Fibroblast of mammary gland (primary cell): ENCODE measurements around the gene EREG.

Experiments
- DNase-seq: peaks from one replicate; pipeline ENCODE4 v3.0.0-alpha.2; 2010; ENCODE audit warnings: low read depth
- H3K4me3 ChIP-seq: 2 replicates; pipeline ENCODE4 v1.5.1; 2011; ENCODE audit warnings: low read depth, mild to moderate bottlenecking, low read length, moderate library complexity; ENCODE audit not compliant: control insufficient read depth
- TF ChIP-seq, protein P1 (sequence below): conservative IDR thresholded peaks from 2 replicates; pipeline ENCODE4 v1.5.1; 2011; ENCODE audit warnings: low read depth, low read length, inconsistent platforms; ENCODE audit not compliant: control insufficient read depth, insufficient read depth

Gene EREG

DNA sequence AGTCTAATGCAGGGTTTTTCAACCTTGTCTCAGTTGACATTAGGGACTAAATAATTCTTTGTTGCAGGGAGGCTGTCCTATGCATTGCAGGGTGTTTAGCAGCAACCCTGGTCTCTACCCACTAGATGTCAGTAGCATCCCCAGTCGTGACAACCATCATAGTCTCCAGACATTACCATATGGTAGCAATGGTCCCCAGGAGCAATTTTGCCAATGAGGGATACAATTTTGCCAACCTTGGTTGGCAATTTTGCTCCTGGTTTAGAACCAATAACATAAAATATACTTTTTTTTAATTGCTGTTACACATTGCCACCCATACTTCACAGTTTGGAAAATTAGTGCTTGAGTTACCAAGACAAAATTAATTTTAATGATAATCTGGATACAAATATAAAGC lies 6.0 kb downstream of the EREG start:
- H3K4me3 ChIP-seq = no peak overlapping the region
- TF ChIP-seq, protein P1, sequence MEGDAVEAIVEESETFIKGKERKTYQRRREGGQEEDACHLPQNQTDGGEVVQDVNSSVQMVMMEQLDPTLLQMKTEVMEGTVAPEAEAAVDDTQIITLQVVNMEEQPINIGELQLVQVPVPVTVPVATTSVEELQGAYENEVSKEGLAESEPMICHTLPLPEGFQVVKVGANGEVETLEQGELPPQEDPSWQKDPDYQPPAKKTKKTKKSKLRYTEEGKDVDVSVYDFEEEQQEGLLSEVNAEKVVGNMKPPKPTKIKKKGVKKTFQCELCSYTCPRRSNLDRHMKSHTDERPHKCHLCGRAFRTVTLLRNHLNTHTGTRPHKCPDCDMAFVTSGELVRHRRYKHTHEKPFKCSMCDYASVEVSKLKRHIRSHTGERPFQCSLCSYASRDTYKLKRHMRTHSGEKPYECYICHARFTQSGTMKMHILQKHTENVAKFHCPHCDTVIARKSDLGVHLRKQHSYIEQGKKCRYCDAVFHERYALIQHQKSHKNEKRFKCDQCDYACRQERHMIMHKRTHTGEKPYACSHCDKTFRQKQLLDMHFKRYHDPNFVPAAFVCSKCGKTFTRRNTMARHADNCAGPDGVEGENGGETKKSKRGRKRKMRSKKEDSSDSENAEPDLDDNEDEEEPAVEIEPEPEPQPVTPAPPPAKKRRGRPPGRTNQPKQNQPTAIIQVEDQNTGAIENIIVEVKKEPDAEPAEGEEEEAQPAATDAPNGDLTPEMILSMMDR = peak; percentile 94
- peak; percentile 74 for DNase-seq

DNA sequence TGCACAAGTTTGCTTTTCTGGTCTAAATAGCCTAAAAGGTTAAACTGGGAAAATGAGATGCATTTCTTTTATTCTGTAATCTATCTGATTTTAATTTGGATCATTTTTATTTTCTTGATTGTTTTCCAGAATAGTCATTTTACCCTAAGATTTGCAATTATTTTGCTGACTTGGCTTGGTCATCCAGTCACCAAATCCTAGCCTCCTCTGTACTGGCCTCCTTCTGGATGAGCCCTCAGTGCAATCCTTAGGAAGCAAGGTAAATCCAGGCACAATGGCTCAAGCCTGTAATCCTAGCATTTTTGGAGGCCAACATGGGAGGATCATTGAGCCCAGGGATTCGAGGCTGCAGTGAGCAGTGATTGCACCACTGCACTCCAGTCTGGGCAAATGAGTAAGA lies 9.2 kb downstream of the EREG start:
- H3K4me3 ChIP-seq = no peak overlapping the region
- no peak for DNase-seq
- TF ChIP-seq, protein P1 = no peak

DNA sequence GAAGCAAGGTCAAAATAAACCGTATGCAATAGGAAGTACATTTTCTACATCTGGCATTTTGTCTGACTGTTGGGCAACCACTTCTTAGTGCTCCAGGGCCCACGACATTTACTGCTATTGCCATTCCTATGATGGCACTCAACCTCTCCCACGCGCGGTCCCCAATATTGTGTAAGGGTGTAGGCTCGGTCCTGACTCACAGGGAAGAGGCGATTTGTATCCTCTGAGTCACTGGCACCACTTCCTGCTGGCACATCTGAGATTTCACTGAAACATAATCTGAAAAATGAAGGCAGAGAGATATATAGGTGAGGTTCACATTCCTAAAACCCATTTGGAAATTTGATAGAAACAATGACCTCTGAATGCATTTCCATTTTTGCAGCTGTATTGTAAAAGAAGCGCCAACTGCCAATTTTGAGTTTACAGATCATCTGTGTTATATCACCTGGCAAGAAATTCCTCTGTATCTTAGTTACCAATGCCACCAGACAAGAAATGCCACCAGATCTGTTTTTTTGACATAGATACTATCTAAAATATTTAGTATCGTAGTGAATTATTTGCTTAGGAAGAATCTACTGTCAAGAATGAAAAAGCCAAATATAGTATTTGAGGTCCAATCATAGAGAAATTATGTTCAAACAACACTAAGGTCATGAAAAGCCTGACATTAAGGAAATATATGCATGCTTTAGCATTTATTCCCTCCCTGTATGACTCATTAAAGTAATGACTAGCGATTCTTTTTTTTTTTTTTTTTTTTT lies 9.8 kb downstream of the EREG start:
- DNase-seq = peak; percentile 96
- no peak overlapping the region for H3K4me3 ChIP-seq
- TF ChIP-seq, protein P1 = no peak

DNA sequence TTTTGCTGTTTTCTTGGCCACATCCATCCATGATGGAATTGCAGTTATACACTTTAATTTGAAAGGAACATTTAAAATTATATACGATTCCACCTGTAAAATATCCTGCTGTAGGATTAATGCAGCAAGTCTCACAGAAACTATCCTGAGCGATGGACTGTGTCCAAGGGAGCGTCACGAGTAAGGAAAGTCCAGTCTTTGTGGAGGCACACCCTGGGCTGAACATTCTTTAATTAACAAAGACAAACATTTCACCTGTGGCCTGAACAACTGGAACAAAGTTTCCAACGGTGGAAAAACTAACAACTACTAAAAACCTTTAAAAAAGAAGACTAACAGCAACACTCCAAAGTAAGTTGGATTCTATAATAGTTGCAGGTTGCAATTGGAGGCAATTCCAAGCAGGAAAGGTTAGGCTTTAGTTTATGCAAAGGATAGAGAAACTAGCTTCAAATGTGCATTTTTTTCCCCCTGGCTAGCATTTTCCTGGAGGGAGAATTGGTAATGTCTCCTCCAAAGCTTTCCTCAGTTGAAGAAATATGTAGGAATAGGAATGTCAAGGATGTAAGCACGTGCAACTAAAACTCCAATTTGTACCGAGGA lies 11.0 kb downstream of the EREG start:
- TF ChIP-seq, protein P1 = no peak
- H3K4me3 ChIP-seq = no peak overlapping the region
- no peak for DNase-seq

DNA sequence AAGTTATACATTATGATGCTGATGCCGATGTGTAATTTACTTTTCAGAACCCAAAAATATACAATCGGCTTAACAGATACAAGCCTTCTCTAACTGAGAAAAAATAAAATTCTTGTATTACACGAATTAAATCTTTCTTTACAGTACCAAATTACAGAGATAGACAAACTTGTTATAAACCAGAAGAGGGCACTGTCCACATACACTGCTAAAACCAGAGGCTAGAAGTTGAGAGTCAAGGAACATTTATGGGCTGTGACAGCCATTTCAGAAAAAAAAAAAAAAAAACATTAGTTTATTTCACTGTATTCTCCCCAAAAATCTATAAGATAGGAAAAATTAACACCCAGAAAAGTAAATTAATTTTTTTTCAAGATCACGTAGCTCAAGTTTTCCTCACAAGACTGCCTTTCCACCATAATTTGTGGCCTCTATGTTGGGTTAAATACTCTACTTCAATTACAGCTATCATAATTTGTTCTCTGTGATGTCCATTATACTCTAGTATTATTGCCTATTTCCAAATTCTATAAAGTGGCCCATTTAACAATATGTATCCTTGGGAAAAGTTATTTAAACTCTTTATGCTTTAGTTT lies 12.0 kb downstream of the EREG start:
- H3K4me3 ChIP-seq = no peak overlapping the region
- TF ChIP-seq, protein P1 = peak; percentile 74
- DNase-seq = peak; percentile 85

DNA sequence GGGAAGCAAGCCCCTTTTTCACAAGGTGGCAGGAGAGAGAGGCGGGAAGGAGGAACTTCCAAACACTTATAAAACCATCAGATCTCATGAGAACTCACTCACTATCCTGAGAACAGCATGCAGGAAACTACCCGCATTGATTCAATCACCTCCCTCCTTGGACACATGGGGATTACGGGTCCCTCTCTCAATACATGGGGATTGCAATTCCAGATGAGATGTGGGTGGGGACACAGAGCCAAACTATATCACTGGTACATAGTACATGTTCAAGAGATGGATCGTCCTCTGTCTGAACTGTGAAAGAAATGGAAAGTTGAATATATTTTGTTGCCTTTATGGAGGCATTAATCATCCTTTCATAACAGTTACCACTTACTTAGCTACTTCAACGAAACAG lies 12.8 kb downstream of the EREG start:
- H3K4me3 ChIP-seq = no peak overlapping the region
- no peak for DNase-seq
- TF ChIP-seq, protein P1 = no peak
